EH (cell line): ENCODE results near the gene HPS1.

Source experiments
- DNase-seq: peaks from one replicate; pipeline ENCODE4 v3.0.0-alpha.2; 2015; ENCODE audit warnings: low read depth

HPS1 gene

DNA sequence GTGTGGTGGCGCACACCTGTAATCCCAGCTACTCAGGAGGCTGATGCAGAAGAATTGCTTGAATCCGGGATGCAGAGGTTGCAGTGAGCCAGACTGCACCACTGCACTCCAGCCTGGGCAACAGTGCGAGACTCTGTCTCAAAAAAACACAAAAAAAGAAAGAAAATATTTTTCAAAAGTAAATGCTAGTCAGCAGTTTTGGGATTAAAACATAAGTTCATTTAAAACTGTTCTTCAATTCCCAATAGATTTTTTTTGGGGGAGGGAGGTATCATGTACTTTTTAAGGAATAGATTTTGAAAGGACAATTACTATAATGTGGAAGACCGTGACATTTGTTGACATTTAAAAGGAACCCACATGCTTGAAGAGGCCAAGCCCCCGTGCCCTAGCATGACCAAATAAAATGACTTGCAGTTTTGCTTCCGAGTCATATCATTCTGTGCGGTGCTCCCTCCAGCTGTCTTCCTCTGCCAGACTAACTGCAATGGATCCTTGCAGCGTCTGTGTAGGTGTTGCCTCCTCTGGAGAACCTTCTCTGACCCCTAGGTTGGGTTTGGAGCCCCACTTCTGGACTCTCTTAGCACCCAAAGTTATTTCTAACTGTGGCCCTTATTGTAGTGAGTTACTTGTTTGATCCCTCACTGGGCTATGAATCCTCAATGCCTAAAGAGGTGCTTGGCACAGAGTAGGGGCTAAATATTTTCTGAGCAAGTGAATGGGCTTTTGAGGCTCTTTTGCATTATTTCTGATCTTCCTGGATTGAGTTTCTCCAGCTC is 17.4 kb upstream of the HPS1 start:
- peak; percentile 15 for DNase-seq

DNA sequence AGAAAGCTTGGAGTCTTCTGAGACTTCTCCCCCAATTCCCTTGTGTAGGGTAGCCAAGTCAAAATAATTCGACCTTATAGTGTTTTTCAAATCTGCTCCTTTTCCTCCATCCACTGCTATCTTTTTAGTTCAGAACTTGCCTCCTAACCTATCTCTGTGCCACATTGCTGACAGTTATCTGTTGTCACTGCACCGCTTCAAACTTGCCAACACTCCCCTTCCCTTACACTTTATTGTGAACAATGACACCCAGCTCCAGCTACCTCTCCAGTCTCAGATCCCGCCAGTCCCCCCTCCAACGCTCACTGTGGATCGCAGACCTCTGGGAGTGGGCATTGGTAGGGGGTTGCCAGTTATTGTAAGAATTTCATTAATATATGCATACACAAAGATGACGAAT is 16.3 kb upstream of the HPS1 start:
- DNase-seq, result no peak

DNA sequence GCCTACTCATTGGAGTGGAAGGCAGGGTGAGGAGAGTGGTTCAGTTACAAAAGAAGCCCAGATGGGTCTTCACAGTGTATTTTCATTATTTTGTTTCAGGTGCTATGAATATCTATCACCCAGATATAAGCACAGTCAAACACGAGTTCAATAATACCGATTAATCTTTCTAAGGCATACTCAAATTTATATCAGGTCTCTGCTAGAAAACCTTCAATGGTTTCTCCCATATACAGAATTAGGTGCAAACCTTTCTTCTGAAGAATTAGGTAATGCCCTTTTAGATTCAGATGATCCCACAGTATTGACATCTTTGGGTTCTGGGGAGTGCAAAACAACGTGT is 14.7 kb upstream of the HPS1 start:
- no peak for DNase-seq

DNA sequence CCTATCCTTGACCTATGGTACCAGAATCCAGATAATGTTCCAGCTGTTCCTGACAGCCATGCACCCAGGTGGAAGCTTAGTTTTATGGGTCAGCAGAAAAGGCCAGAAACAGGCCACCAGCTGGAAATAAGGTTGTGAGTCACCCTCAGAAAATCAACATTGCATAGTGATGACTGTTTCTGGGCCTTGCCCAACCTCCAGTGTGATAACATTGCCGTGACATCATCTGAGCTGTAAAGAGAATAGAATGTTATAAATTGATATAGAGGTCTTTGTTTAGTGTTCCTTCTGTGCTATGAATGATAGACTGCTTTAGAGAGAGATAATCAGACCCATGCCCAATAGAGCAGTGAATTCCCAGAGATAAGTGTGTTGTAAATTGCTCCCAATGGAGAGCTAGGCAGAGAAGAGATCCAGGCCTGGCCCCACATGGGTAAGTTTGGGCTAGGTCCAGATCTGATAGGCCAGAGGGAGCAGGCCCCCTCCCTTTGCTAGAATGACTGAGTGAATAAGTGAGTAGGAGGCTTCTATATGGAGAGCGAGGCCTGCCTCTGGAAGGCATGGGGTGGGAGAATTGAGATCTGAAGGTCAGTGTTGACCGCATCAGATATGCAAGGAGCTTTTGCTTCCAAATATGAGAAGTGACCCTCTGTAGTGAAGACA is 14.2 kb upstream of the HPS1 start:
- DNase-seq, result peak; percentile 96

DNA sequence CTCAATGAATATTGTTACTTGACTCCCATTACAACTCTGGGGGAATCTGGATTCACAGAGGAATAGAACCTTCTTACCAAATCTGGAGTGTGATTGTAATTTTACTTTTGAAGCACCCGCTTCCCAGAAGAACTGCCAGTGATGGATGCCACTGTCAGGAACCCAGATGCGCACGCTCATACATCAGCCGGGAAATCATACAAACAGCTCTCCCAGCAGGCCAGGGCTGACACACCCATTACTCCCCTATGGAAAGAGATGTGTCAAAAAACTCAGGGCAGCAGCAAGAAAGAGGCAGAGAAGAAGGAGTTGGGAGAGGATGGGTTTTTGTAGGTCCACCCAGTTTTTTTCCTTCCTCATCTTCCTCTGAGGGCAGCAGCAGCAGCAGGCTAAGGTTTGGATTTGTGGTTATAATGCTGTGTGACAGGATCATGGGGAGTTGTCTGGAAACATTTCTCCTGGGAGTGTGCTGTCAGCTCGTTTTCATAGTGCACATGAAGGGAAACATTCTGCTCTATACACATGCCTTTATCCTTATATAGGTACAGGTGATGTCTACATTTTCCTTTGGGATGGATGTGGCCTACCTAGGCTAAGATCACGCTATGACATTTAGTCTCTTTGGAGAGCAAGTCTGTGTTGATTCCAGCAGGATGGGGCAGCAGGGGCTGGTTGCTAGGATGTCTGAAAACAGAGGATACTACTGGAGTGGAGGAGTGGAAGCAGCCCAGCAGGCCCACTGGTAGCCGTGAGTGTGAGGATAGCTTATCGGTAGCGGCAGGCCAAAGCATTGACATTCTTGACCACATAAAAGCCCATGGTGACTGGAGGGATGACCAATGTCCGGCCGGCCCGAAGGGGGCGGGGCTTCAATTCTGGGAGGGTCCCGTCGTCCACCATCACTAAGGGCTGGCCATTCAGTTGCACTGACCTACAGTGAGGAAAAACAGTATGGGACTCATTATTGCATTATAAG is 12.4 kb upstream of the HPS1 start:
- no peak for DNase-seq

DNA sequence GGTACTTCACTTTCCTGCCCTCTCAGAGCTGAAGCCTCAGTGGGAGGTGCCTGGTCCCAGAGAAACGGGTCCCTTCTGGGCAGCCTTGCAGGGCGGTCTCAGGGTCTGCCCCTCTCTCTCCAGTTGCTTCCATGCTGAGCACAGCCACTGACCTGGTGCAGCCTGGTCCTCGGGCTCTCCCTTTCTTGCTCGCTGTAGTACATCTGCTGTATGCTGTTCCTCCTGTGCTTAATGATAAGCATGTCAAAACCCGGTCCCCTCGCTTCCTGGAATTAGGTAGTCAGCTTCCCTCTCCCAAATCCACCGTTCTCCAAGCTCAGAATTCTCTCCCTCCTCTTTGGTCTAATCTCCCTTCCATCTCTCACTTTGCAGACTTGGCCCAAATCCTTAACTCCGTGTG is 11.0 kb upstream of the HPS1 start:
- no peak for DNase-seq

DNA sequence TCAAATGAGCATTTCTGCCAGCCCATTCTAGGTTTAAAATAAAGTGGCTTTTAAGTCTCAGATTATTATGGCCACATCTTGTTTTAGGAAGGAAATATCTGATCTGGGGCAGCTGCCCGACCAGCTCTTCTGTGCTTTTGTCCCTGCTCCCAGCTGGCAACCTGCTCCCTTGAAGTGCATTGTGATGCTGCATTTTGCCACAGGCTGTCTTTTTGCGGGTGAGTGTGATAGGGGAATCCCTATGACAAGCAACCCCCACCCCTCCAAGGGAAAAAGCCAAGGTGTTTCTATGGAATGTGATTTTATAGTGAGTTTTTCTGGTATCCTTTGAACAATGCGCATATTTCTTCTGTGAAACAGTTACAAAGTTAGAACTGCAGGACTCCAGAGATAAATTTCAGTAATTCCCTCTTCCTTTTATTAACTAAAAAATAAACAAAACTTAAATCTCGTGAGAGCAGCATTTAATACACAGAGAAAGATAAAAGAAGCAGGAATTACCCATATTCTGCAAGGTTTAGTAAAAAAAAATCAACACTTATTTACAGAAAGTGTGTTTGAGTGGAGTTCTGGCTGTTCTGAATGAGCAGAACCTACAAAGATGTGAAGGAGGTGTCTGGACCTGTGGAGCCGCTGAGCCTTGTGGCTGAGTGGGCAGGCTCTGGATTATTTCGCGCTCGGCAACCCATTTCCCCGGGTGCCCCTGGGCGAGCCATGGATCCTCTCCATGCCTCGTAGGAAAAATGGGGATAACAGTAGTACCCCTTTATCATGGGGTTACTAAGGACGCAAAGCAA is 10.1 kb upstream of the HPS1 start:
- no peak for DNase-seq

DNA sequence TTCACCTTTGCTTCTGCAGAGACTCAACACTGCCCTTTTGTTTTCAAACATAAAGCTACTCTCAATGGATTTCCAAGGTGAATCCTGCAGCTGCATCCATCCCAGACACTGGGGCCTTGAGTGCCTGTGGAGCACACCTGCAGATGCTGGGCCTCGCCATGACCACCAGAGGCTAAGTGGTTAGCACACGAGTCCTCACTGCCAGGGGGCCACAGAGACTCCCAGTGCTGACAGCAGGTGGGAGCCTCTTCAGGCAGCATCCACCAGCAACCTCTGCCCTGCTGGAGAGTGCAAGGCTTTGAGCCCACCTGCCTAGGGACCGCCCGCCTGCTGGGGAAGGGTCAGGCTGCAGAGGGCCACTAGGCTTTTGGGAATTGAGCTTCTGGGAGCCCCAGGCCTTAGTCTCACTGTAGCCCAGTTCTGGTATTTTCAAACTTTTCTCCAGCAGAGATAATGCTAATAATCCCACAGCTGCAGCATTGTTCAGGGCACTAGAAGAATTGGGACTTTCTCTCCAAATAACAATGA is 9.4 kb upstream of the HPS1 start:
- no peak for DNase-seq

DNA sequence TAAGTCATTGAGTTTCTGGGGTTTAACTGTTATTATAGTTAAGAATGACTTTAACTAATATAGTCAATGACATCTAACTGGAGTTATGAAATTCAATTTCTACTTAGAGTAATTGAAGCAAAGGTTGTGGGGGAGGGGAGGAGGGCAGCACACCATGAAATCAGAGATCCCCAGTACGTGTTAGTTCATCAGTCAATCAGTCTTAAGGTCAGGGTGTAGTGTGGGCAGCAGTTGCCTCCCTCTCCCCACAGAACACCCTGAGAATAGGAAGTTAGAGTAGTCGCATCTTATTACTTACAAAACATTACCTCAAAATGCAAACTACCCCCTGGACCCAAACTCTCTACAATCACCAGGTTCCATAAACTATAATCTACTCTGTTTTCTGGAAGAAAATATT is 7.0 kb upstream of the HPS1 start:
- no peak for DNase-seq

DNA sequence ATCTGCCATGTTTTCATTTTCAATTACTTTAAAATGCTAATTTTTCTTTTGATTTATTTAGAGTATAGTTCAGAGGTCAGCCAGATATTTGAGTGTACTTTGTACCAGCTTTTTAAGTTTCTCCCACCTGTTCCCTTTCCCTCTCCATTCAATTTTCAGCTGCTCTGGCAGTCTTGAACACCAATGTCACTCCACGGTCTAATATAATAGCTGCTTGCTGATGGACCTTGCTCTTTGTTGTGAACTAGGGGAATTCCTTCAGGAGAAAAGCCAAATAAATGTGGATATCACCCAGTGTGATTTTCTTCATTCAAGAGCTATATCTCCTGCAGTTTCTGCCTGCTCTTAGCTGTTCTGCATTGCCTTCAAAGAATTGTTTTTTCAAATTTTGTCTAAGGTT is 3.9 kb upstream of the HPS1 start:
- DNase-seq, result no peak

DNA sequence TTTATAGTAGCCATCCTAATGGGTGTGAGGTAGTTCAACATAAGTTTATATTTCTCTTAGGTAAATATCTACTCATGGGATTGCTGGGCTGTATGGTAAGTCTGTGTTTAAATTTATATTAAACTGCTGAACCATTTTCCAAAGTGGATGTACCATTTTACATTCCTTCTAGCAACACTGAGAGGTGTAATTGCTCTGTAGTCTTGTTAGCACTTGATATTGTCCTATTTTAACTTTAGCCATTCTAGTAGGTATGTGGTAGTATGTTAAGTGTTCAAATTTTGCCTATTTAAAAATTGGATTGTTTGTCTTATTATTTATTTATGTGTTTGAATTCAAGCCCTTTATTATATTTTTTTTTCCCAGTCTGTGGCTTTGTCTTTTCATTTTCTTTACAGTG is 2.6 kb upstream of the HPS1 start:
- no peak for DNase-seq

DNA sequence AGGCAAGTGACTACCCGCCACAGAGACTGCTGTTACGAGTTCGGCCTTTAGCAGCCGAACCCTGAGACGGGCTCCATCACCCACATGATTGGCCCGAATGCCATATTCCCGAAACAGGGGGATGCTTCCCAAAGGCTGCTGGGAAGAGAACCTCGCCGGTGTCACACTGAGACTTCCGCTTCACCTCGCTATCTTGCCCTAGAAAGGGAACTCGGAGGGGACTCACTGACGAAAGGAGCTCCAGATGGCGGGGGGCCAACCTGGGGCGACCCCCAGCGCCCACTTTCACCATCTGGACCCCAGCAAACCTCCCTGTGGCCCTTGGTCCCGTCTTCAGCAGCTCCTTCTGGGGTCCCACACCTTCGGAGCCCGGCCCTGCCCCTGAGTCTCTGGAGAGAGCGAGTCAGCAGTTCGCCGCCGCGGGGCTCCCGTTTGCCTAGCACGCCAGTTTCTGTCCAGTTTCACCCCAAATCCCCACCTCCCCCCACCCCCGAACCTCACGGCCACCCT is 529 bp downstream of the HPS1 start:
- DNase-seq, result peak; percentile 52

DNA sequence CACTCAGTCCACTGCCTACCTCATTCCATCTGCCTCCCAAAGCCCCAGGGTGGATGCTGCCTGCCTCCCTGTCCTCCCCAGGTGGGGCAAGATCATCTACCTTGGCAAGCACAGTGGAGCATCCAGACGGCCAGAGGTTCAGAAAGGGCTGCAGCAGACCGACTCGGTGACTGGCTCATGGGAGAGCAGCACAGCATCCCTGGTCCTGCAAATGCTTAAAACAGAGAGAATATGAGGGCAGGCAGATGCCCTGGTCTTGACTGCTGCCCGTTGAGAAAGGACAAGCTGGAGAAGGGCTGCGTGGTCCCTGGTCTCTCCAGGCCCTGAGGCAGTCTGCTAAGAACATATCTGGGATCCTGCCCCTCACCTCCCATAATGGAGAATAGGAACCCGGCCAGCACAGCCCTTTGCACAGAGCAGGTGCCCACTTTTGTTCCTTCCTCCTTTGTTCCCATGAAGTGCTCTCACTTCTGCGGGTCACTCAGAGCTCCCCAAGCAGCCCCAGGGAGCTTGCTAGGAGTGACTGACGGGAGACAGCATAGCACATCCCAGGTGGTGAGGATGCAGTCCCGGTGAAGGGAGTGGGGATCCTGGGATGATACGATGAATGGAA is 1.4 kb downstream of the HPS1 start:
- DNase-seq, result no peak

DNA sequence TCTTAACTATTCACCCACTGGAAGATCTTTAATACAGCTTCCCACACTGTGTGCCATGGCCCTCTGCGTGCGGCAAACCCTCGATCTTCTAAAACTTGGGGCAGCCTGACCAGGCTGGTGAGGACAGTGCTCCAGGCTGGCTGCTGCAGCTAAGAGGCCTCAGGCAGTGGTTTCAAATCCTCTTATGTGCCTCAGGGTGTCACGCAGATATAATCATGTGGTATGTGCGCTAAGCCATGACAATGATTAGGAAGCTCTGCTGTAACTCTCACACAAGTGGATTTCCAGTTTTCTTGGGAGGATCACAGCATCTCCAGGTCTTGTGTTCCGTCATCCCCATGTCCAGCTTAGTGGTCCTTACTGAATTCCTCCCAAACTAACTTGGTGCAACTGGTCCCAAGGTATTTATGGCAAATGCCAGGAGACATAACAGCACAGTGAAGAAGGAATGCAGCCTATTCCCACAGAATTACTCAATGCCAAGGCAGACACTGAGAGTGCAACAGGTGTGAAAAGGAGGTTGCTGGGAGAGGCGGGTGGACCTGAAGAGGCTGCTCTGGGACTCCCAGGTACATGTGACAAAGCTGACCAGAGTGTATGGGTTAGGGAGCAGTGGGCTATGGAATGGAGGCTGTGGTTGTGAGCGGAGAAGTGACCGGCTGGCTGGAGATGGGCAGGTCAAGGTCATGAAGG is 2.3 kb downstream of the HPS1 start:
- no peak for DNase-seq

DNA sequence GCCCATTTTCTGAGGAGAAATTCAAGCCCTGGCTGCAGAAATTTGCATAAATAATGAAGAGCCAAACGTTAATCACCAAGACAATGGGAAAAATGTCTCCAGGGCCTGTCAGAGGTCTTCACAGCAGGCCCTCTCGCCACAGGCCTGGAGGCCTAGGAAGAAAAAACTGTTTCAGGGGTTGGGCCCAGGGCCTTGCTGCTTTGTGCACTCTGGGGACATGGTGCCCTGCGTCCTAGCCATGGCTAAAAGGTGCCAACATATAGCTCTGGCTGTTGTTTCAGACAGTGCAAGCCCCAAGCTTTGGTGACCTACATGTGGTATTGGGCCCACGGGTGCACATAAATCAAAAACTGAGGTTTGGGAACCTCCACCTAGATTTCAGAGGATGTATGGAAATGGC is 8.0 kb downstream of the HPS1 start:
- DNase-seq, result no peak

DNA sequence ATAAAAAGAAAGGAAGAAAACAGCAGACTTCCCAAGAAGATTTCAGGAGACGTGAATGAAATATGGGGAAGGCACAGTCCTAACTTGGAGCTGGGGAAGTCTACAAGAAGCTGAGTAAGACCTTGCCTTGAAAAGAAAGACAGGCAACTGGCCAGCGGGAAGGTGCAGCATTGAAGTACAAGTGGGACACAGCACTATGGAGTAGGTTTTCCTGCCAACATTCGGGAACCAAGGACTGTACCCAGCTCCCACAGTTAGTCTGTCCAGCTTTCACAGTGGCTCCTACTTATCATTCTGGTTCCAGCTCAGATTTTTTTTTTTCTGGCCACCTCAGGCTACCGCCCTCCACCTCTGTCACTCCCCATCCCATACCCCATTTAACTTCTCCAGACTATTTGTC is 10.0 kb downstream of the HPS1 start:
- DNase-seq, result no peak

DNA sequence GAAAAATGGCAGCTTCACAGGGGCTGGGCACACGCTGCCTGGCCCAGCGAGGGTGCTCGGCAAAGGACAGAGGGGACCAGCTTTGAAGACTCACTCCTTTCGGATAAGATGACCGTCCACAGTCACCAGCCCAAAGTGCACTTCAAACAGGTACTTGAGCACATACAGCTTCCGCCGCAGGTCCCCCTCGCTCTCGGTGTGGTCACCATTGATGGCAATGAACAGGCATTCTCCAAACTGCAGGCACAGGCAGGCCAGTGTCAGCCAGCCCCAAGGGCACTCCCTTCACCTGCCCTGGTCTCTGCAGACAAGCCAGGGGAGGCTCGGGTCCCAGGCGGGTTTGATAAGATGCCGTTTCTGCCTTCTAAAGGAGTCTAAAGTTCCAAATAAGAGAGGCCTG is 11.6 kb downstream of the HPS1 start:
- no peak for DNase-seq

DNA sequence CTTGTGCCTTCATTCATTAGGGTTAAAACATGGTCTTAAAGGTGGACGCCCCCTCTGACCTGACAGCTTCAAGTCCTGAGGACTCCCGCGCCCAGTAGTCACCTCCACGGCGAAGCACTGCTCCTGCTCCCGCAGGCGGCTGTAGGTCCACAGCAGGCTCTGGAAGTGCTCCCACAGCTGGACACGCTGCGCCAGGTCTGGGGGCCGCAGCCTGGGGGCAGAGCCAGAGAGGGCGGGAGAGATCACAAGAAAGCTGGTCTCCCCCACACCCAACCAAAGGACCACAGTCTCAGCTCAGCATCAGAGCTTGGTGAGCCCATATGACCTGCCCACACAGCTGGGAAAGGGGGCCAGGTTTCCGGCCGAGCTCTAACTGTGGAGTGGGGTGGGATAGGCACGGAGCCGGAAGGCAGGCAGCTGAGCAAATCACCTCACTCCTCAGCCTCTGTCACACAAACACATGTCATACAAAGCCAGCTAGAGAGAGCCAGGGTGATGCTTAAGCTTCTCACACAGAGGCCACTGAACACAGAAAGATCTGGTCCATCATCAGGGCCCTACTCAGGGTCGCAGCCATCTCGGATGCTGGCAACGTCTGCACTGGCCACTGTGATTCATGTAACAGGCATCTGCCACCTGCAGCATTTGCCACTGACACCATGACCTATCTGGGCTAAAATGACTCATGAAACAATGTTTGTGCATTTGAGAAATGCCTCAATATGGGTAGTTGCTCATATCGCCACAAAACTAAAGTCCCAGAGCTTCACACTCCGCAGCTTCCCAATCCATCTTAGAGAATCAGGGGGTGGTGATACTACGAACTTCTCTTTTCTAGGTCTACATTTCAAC is 12.6 kb downstream of the HPS1 start:
- DNase-seq, result peak; percentile 62

DNA sequence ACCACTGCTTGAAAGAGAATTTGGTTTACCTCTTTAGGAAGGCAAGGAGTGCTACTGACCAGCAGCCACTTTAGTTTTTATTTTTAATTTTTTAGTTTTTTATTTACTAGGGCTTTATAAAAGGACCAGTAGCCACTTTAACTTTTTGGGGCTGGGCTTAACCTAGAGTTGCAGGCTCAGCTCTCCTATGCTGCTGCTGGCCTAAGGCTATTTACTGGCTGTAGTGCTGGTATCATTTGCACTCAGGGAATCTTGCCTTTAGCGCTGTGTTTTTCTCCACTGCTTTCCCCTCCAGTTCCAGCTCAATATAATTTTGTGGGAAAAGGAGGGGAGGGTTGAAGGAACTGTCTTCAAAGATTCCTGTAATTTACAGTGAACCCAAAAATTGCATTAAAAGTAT is 13.4 kb downstream of the HPS1 start:
- no peak for DNase-seq

DNA sequence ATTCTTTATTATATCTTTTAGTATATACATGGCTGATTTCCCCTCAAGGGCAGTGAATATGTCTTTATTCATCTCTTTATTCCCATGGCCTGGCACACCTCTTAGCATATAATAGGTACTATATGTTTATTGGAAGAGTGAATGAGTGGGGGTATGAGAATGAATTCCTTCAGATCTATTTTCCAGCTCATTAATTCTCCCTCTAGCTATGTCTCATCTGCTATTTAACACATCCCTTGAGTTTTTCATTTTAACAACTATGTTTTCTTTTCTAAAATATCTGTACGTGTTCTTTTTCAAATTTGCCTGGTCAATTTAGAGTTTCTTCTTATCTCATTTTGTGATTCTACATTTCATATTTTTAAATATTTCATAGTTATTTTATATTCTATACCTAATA is 14.4 kb downstream of the HPS1 start:
- DNase-seq, result no peak
